22Rv1 (cell line): ENCODE data around the gene SLC15A1.

Experiments used
- ZFX ChIP-seq: fragments of 450-650 bp; IDR thresholded peaks from 2 replicates; pipeline ENCODE4 v1.6.1; 2017; ENCODE audit warnings: antibody characterized with exemption, borderline replicate concordance
- TF ChIP-seq, protein P1 (sequence below): fragments of 450-650 bp; IDR thresholded peaks from 2 replicates; pipeline ENCODE4 v1.5.1; 2017; ENCODE audit warnings: mild to moderate bottlenecking

DNA sequence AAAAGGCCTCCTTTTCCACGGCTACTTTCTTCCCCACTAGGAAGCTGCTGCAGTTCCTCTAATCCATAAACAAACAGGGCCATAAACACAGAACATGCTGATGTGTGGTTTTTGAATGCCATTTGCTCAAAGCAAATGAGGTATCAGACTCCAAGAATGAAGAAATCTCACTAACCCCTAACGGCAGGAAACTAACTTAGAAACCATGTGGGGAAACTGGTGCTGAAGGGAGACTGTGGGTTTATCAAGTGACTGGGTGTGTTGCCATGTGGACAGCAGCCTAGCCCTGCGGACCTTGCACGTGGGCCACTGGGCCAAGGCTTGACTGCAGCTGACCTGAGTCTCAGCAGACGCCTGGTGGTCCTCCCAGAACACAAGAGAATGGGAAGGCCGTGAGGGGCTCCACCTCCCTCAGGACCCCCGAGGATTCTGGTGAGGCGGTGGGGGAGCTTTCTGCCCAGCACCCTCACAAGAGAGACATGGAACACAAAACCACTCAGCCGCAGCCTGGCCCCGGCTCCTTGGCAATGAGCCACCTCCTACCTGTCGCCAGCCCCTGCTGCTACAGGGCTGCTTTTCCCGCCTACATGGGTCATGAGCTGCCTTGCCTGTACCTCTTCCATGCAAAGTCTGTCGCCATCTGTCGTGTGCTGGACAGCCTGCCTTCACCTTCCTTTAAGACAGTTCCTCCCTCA is 10.6 kb downstream of the SLC15A1 start:
- TF ChIP-seq, protein P1, sequence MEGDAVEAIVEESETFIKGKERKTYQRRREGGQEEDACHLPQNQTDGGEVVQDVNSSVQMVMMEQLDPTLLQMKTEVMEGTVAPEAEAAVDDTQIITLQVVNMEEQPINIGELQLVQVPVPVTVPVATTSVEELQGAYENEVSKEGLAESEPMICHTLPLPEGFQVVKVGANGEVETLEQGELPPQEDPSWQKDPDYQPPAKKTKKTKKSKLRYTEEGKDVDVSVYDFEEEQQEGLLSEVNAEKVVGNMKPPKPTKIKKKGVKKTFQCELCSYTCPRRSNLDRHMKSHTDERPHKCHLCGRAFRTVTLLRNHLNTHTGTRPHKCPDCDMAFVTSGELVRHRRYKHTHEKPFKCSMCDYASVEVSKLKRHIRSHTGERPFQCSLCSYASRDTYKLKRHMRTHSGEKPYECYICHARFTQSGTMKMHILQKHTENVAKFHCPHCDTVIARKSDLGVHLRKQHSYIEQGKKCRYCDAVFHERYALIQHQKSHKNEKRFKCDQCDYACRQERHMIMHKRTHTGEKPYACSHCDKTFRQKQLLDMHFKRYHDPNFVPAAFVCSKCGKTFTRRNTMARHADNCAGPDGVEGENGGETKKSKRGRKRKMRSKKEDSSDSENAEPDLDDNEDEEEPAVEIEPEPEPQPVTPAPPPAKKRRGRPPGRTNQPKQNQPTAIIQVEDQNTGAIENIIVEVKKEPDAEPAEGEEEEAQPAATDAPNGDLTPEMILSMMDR, result no peak
- TF ChIP-seq ZFX, result no peak
